Activated naive CD8-positive, alpha-beta T cell (primary cell): Measurements from ENCODE around the gene UBL4A.

Experiments
- H3K27ac Mint-ChIP-seq: one replicate; pipeline ENCODE4 v1.8.0; 2021; ENCODE audit warnings: mixed read lengths
- H3K27me3 Mint-ChIP-seq: one replicate; pipeline ENCODE4 v1.8.0; 2021; ENCODE audit warnings: mixed read lengths
- H3K36me3 Mint-ChIP-seq: one replicate; pipeline ENCODE4 v1.8.0; 2021; ENCODE audit warnings: mixed read lengths
- H3K4me1 Mint-ChIP-seq: one replicate; pipeline ENCODE4 v1.8.0; 2021; ENCODE audit warnings: low read depth, mixed read lengths
- H3K4me3 Mint-ChIP-seq: one replicate; pipeline ENCODE4 v1.8.0; 2021; ENCODE audit warnings: mild to moderate bottlenecking, mixed read lengths
- H3K9me3 Mint-ChIP-seq: one replicate; pipeline ENCODE4 v1.8.0; 2021; ENCODE audit warnings: low read depth, mixed read lengths

Gene UBL4A

DNA sequence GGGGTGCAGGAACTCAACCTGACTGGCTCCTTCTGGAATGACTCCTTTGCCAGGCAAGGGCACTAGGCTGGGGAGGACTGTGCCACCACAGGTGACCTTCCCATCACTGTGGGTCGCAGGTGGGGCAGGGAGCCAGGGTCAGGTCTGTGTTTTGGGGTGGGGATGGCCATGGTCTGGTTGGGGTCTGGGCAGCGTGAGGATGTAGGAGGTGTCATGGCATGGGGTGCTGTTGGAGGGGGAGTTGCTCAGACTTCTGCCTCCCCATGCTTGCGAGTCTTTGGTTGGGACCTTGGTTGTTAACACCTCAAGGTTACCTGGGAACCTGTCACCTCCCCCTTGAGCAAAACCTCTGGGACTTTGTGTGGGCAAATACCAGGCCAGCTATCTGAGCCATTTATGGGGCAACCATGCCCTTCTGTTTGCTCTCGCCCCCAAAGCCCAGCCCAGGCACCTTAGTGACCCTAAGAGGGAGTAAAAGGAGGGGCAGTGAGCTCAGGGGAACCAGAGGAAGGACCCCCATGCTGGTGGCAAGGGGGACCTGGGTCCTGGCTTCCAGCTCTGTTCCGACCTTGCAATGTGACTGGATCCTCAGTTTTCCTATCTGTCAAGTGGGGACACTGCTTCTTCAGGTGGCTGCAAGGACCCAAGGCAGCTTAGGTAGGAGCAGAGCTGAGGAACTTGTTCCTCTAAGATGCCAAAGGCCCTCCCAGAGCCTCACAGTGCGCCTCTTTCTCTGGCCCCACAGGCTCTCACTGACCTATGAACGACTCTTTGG, 51.8 kb downstream of the UBL4A start:
- no peaks in the 10 kb centered on the region for H3K27me3 Mint-ChIP-seq
- H3K4me1 Mint-ChIP-seq, result peaks cover 24% of the 10 kb centered on the region
- no peaks in the 10 kb centered on the region for H3K36me3 Mint-ChIP-seq
- no peaks in the 10 kb centered on the region for H3K9me3 Mint-ChIP-seq
- no peak overlapping the region for H3K4me3 Mint-ChIP-seq
- no peak overlapping the region for H3K27ac Mint-ChIP-seq
